ENCODE data around the gene FLYWCH1. TPM values are rescaled to one million over a fixed set of nuclear protein-coding genes. Genes with fewer than 3 reads are reported as not detected.

The FLYWCH1 gene
- total and polyA plus RNA-seq, 9 of the 15 experiments (the other 6 are each of a cell fraction or from before 2014, with no cell fraction given), result 0.18 to 33.6 (median 11.3) TPM

DNA sequence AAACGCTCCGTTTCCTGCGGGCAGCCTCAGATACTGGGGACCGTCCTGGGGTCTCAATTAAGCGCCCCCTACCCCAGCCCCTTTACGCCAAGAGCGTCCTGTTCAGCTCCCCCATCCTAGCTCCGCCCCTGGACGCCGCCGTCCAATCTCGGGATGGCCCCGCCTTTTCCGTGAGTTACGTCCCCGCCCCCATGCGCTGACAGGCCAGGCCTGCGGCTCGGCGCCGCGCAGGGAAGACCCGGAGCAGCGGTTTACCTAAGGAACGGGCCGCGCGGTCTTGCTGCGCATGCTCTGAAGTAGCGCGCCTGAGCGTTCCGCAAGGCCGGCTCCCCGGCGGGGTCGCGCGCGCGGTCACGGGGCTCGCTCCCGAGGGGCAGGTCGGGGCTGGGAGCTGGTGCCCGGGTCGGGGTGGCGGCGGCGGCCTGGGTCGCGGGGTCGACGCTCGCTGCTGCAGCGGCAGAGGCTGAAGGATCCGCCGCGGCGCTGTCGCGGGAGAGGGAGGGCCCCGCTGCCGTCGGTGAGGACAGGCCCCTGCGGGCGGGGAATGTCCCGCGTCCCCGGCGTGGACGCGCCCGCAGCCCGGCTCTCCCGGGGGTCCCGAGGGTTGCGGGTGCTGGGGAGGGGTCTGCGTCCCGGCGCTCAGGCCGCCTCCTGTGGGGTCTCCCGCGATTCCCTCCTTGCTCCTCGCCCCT is at the start of gene FLYWCH1 (continued):
- TF ChIP-seq FOXM1 (IDR thresholded peaks at IDR 0.05; ENCODE audit: low read depth) (peak; percentile 54; the same call in 1 of the 2 replicates), FOXM1 (CRISPR knock-in tag; IDR thresholded peaks at IDR 0.05; ENCODE audit: low read depth) (0 out of 2 replicates have a peak, but pooled peaks have one; percentile 91), ZKSCAN8 (CRISPR knock-in tag; IDR thresholded peaks at IDR 0.05) (peak; percentile 57; the same call in 1 of the 2 replicates), GTF2E2 (tag; IDR thresholded peaks at IDR 0.05) (peak; percentile 45; the same call in 1 of the 2 replicates), NR4A1 (CRISPR knock-in tag; IDR thresholded peaks at IDR 0.05) (0 out of 2 replicates have a peak, but pooled peaks have one; percentile 49), NR4A1 (tag; IDR thresholded peaks at IDR 0.05) (peak; percentile 93), RB1 (IDR thresholded peaks at IDR 0.05; ENCODE audit: low read depth) (peak; percentile 93), BRCA1 (IDR thresholded peaks at IDR 0.05) (no peak), BRCA1 (CRISPR knock-in tag; IDR thresholded peaks at IDR 0.05) (no peak), NR1H2 (CRISPR knock-in tag; IDR thresholded peaks at IDR 0.05) (0 out of 2 replicates have a peak, but pooled peaks have one; percentile 59), MEF2A (IDR thresholded peaks at IDR 0.05; ENCODE audit: control insufficient read depth, low read depth, low read length) (no peak), ERF (CRISPR knock-in tag; IDR thresholded peaks at IDR 0.05) (peak; percentile 93), MTA3 (IDR thresholded peaks at IDR 0.05; ENCODE audit: borderline replicate concordance) (peak; percentile 64; the same call in 1 of the 2 replicates), MAFF (IDR thresholded peaks at IDR 0.05; ENCODE audit: low read length) (no peak), FIP1L1 (IDR thresholded peaks at IDR 0.05; ENCODE audit: low read depth, low read length, poor library complexity, severe bottlenecking) (peak; percentile 93), ETV6 (IDR thresholded peaks at IDR 0.05; ENCODE audit: borderline replicate concordance in 1 of 2, low read depth in 2 of 2, low read length in 1 of 2) (no peak), ETV6 (CRISPR knock-in tag; IDR thresholded peaks at IDR 0.05; ENCODE audit: borderline replicate concordance) (no peak), POLR2G (IDR thresholded peaks at IDR 0.05; ENCODE audit: low read depth, low read length) (peak; percentile 89), SP1 (CRISPR knock-in tag; IDR thresholded peaks at IDR 0.05) (peak; percentile 97), CCNT2 (IDR thresholded peaks at IDR 0.05; ENCODE audit: borderline replicate concordance, extremely low read depth, insufficient read length, low read depth, low read length) (peak; percentile 78)
- TF ChIP-seq, protein P1, sequence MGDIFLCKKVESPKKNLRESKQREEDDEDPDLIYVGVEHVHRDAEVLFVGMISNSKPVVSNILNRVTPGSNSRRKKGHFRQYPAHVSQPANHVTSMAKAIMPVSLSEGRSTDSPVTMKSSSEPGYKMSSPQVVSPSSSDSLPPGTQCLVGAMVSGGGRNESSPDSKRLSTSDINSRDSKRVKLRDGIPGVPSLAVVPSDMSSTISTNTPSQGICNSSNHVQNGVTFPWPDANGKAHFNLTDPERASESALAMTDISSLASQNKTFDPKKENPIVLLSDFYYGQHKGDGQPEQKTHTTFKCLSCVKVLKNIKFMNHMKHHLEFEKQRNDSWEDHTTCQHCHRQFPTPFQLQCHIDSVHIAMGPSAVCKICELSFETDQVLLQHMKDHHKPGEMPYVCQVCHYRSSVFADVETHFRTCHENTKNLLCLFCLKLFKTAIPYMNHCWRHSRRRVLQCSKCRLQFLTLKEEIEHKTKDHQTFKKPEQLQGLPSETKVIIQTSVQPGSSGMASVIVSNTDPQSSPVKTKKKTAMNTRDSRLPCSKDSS (IDR thresholded peaks at IDR 0.05; ENCODE audit: low read depth, partially characterized antibody), result no peak
- TF ChIP-seq, protein P2, sequence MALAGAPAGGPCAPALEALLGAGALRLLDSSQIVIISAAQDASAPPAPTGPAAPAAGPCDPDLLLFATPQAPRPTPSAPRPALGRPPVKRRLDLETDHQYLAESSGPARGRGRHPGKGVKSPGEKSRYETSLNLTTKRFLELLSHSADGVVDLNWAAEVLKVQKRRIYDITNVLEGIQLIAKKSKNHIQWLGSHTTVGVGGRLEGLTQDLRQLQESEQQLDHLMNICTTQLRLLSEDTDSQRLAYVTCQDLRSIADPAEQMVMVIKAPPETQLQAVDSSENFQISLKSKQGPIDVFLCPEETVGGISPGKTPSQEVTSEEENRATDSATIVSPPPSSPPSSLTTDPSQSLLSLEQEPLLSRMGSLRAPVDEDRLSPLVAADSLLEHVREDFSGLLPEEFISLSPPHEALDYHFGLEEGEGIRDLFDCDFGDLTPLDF (CRISPR knock-in tag; IDR thresholded peaks at IDR 0.05), result peak; percentile 91
- TF ChIP-seq, protein P3, sequence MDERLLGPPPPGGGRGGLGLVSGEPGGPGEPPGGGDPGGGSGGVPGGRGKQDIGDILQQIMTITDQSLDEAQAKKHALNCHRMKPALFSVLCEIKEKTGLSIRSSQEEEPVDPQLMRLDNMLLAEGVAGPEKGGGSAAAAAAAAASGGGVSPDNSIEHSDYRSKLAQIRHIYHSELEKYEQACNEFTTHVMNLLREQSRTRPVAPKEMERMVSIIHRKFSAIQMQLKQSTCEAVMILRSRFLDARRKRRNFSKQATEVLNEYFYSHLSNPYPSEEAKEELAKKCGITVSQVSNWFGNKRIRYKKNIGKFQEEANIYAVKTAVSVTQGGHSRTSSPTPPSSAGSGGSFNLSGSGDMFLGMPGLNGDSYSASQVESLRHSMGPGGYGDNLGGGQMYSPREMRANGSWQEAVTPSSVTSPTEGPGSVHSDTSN (CRISPR knock-in tag; IDR thresholded peaks at IDR 0.05; ENCODE audit: low read depth), result 0 out of 2 replicates have a peak, but pooled peaks have one; percentile 34
- TF ChIP-seq, protein P3 (tag; conservative IDR thresholded peaks at IDR 0.05; ENCODE audit: low read depth), result peak; percentile 23; the same call in 1 of the 2 replicates

All from K562 (cell line).